BLaER1 treated with 17β-estradiol and CSF1 and Interleukin-3, amounts not matched to agents 10 nM and 100 nM (cell line): ENCODE data around the gene NPIPB12.
"Not testable (repeated sequence)": the region's sequence is repeated elsewhere in the genome, so short reads cannot be mapped to it uniquely, and the experiment has no call there.

Experiments
- H3K27ac ChIP-seq, 11 experiments: shearing (Covaris generic); formaldehyde crosslinking; 2 replicates each; pipeline ENCODE4 v1.8.1; 2022
- H3K27me3 ChIP-seq, 11 experiments: shearing (Covaris generic); formaldehyde crosslinking; 2 replicates each; pipeline ENCODE4 v1.8.1; 2022
- H3K36me3 ChIP-seq, 11 experiments: shearing (Covaris generic); formaldehyde crosslinking; 2 replicates each; pipeline ENCODE4 v1.8.1; 2022
- H3K4me1 ChIP-seq, 10 experiments: shearing (Covaris generic); formaldehyde crosslinking; 2 replicates each; pipeline ENCODE4 v1.8.1; 2022
- H3K4me2 ChIP-seq, 11 experiments: shearing (Covaris generic); formaldehyde crosslinking; 2 replicates each; pipeline ENCODE4 v1.8.1; 2022
- H3K4me3 ChIP-seq, 10 experiments: shearing (Covaris generic); formaldehyde crosslinking; 2 replicates each; pipeline ENCODE4 v1.8.1; 2022
- H3K9ac ChIP-seq, 11 experiments: shearing (Covaris generic); formaldehyde crosslinking; 2 replicates each; pipeline ENCODE4 v1.8.1; 2022
- H3K9me3 ChIP-seq, 11 experiments: shearing (Covaris generic); formaldehyde crosslinking; replicated peaks in 1 of 11; 2 replicates each; pipeline ENCODE4 v1.8.1; 2022
- H4K20me1 ChIP-seq, 11 experiments: shearing (Covaris generic); formaldehyde crosslinking; 2 replicates each; pipeline ENCODE4 v1.8.1; 2022

Gene NPIPB12

GRCh38 chr16:29506308-29506707, at the start of gene NPIPB12:
NPIPB12 (minus strand) TSS chr16:29506408.
- not testable (repeated sequence) for H4K20me1 ChIP-seq, H3K27me3 ChIP-seq, H3K4me1 ChIP-seq, H3K4me3 ChIP-seq, H3K9ac ChIP-seq, H3K9me3 ChIP-seq, H3K27ac ChIP-seq, H3K36me3 ChIP-seq, H3K4me2 ChIP-seq

- H3K4me2 ChIP-seq, H3K36me3 ChIP-seq, H3K4me3 ChIP-seq, H3K27ac ChIP-seq, H3K4me1 ChIP-seq, H4K20me1 ChIP-seq, H3K27me3 ChIP-seq, H3K9ac ChIP-seq, H3K9me3 ChIP-seq: not testable (repeated sequence)
Observed at GRCh38 chr16:29521520-29521919, 15.3 kb upstream of the NPIPB12 start.

DNA sequence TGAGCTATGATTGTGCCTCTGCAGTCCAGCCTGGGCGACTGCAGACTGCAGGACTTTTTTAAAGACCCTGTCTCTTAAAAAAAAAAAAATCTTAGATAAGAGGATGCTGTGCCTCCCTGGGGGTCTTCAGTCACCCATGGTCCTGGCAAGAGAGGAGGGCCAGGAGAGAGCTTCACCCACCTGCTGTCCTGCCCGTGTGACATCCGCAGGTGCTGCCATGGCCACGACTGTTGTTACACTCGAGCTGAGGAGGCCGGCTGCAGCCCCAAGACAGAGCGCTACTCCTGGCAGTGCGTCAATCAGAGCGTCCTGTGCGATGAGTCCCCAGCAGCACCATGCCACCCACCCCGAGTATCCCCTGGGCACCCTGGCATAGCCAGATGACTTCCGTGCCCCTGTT, 23.9 kb downstream of the NPIPB12 start:
- H3K27ac ChIP-seq: peak overlapping the region in 1 of 11 experiments; percentile 64; a peak in 1 of 22 replicates
- H3K27me3 ChIP-seq, H3K36me3 ChIP-seq, H4K20me1 ChIP-seq, H3K4me1 ChIP-seq, H3K9me3 ChIP-seq, H3K4me3 ChIP-seq, H3K9ac ChIP-seq: not testable (repeated sequence)
- H3K4me2 ChIP-seq: peak overlapping the region in 7 of 11 experiments; percentile 50 to 76 (median 64); a peak in 12 of 22 replicates

GRCh38 chr16:29472065-29472464, 34.1 kb downstream of the NPIPB12 start:
- H3K4me3 ChIP-seq, H3K27ac ChIP-seq, H3K36me3 ChIP-seq, H3K27me3 ChIP-seq, H3K9ac ChIP-seq, H3K9me3 ChIP-seq, H3K4me2 ChIP-seq, H3K4me1 ChIP-seq, H4K20me1 ChIP-seq: not testable (repeated sequence)

DNA sequence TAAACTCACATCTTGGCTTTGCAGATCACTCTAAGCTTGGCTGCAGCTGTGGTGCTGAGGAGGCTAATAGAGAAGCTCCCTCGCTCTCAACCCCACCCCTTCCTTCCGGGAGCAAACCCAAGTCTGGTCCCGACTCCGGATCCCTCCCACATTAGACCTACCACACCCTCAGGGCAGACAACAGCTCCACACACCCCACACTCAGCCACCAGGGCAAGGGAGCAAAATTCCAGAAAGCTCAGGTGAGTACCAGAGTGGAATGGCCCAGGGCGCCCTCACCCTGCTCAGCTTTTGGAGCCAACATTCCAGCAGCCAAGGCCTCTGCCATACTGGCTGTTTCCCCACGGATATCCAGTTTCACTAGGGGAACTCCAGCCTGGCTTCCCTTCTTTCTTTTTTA, 36.5 kb downstream of the NPIPB12 start:
- peak overlapping the region; percentile 69 to 85 (median 78) for H3K4me2 ChIP-seq
- H3K4me3 ChIP-seq: peak overlapping the region in 7 of 10 experiments; percentile 34 to 64 (median 46); a peak in 10 of 20 replicates
- H3K36me3 ChIP-seq, H3K9me3 ChIP-seq, H3K27me3 ChIP-seq, H3K4me1 ChIP-seq, H4K20me1 ChIP-seq: not testable (repeated sequence)
- H3K9ac ChIP-seq: peak overlapping the region in 5 of 11 experiments; percentile 54 to 60 (median 58); a peak in 6 of 22 replicates
- H3K27ac ChIP-seq: peak overlapping the region in 6 of 11 experiments; percentile 33 to 66 (median 56); a peak in 7 of 22 replicates

- not testable (repeated sequence) for H4K20me1 ChIP-seq, H3K27me3 ChIP-seq, H3K9ac ChIP-seq, H3K4me3 ChIP-seq, H3K4me1 ChIP-seq, H3K4me2 ChIP-seq, H3K27ac ChIP-seq, H3K36me3 ChIP-seq, H3K9me3 ChIP-seq
Observed at GRCh38 chr16:29467654-29468366, 38.4 kb downstream of the NPIPB12 start.

GRCh38 chr16:29466904-29467303, 39.3 kb downstream of the NPIPB12 start:
- not testable (repeated sequence) for H3K27me3 ChIP-seq, H3K9me3 ChIP-seq

DNA sequence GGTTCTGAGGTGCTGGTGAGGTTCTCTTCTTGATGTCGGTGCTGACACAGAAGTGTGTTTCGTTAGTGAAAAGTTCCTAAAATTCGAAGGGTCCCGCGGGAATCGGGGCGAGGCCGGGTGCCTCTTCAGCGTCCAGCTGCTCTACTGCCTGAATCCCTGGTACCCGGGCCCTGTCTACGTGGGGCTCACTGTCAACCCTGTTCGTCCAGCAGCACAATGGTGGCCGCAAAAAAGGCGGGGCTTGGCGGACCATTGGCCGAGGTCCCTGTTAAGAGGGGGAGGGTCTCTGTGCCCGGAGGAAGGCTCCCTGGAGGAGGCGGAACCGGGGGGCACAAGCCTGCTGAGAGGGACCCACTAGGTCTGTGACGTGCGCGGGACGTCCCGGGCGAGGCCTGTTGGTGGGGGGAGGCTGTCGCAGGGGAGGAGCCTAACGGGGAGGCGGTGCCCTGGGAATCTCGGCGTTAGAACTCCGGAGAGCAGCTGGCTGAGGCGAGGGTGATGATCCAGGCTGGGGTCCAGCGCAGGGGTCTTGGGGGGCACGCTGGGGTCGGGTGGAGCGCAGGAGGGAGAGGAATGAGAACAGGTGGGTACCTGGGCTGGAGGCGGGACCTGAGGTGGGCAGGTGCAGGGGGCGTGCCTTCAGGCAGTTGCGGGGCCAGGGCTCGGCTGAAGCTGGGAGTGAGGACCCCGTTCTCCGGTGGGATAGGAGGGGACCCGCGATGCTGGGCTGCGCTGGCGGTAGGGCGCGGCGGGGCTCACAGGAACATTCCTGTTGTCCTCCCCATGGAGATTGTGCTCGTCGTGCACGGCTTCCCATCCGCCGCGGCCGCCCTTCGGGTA, 40.0 kb downstream of the NPIPB12 start:
- H3K27me3 ChIP-seq, H3K36me3 ChIP-seq, H3K9ac ChIP-seq, H4K20me1 ChIP-seq, H3K27ac ChIP-seq, H3K9me3 ChIP-seq, H3K4me2 ChIP-seq, H3K4me1 ChIP-seq, H3K4me3 ChIP-seq: not testable (repeated sequence)

More at GRCh38 chr16:29466904-29467303, 39.3 kb downstream of the NPIPB12 start:
- not testable (repeated sequence) for H3K4me1 ChIP-seq, H4K20me1 ChIP-seq, H3K9ac ChIP-seq, H3K4me3 ChIP-seq, H3K36me3 ChIP-seq, H3K27ac ChIP-seq, H3K4me2 ChIP-seq

GRCh38 chr16:29460647-29461030, 45.6 kb downstream of the NPIPB12 start:
- H3K9ac ChIP-seq, H3K36me3 ChIP-seq, H3K27me3 ChIP-seq, H3K4me1 ChIP-seq, H3K4me2 ChIP-seq, H3K9me3 ChIP-seq, H3K27ac ChIP-seq, H3K4me3 ChIP-seq, H4K20me1 ChIP-seq: not testable (repeated sequence)

GRCh38 chr16:29459706-29460646, 46.2 kb downstream of the NPIPB12 start, which contains the start of gene SULT1A4:
SULT1A4 (plus strand) TSS chr16:29459913; CDS start chr16:29461386, 1,473 bp downstream.
- H3K27me3 ChIP-seq, H3K9ac ChIP-seq, H3K9me3 ChIP-seq, H3K4me3 ChIP-seq, H3K4me2 ChIP-seq, H3K4me1 ChIP-seq, H3K36me3 ChIP-seq, H3K27ac ChIP-seq, H4K20me1 ChIP-seq: not testable (repeated sequence)

GRCh38 chr16:29457660-29458059, 48.5 kb downstream of the NPIPB12 start:
- H3K27ac ChIP-seq, H3K27me3 ChIP-seq, H3K9ac ChIP-seq: not testable (repeated sequence)

GRCh38 chr16:29454828-29455227, 51.4 kb downstream of the NPIPB12 start:
- H3K36me3 ChIP-seq, H3K9me3 ChIP-seq, H3K27me3 ChIP-seq, H3K27ac ChIP-seq, H3K9ac ChIP-seq, H3K4me2 ChIP-seq, H3K4me3 ChIP-seq, H3K4me1 ChIP-seq, H4K20me1 ChIP-seq: not testable (repeated sequence)

More at GRCh38 chr16:29457660-29458059, 48.5 kb downstream of the NPIPB12 start:
- H3K9me3 ChIP-seq, H4K20me1 ChIP-seq, H3K36me3 ChIP-seq, H3K4me3 ChIP-seq, H3K4me1 ChIP-seq, H3K4me2 ChIP-seq: not testable (repeated sequence)

DNA sequence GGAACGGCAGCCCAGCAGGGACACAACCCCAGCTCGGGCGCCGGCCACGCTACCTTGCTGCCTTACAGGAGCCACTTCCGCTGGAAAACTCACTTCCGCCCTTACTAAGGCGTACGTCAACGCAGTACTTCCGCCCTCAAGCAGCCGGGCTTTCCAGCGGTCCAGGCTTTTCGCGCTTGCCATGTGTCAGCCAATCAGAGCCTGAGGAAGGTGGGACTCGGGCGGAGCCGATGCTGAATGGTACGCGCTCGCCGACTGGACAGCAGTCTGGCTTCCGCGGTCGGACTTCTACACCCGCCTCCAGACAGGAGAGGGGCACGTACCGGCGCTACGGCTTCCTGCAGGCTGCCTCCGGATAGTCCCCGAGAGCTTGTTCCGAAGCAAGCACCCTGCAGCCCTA, 51.9 kb downstream of the NPIPB12 start, which contains the start of the genes BOLA2 and SLX1B:
BOLA2 (minus strand) TSS at position 83 of the 400 bp plus-strand sequence. CDS start 98 bp downstream, outside the sequence.
SLX1B (plus strand) TSS at position 265 of the 400 bp plus-strand sequence.
- H3K9me3 ChIP-seq, H4K20me1 ChIP-seq, H3K36me3 ChIP-seq, H3K27me3 ChIP-seq, H3K4me2 ChIP-seq, H3K4me3 ChIP-seq, H3K27ac ChIP-seq, H3K9ac ChIP-seq, H3K4me1 ChIP-seq: not testable (repeated sequence)
